Neuronal stem cell (in vitro differentiated cells): ENCODE data around the gene MUCL3.

Experiments
- DNase-seq: peaks from one replicate; pipeline ENCODE4 v3.0.0-alpha.2; 2013; ENCODE audit warnings: low spot score
- H2AFZ ChIP-seq: one replicate; pipeline ENCODE4 v1.6.1; 2013; ENCODE audit warnings: mild to moderate bottlenecking, low read length, inconsistent platforms
- H2AK5ac ChIP-seq: 2 replicates; pipeline ENCODE4 v1.6.1; 2013; ENCODE audit warnings: low read depth, mild to moderate bottlenecking, inconsistent platforms, low read length, moderate library complexity, mixed read lengths
- H2BK120ac ChIP-seq: 2 replicates; pipeline ENCODE4 v1.6.1; 2013; ENCODE audit warnings: low read depth, mild to moderate bottlenecking, inconsistent platforms, low read length, moderate library complexity, mixed read lengths
- H2BK12ac ChIP-seq: one replicate; pipeline ENCODE4 v1.6.1; 2013; ENCODE audit warnings: low read length, inconsistent platforms
- H2BK15ac ChIP-seq: 2 replicates; pipeline ENCODE4 v1.6.1; 2013; ENCODE audit warnings: mild to moderate bottlenecking, low read length, inconsistent platforms, mixed read lengths
- H2BK5ac ChIP-seq: one replicate; pipeline ENCODE4 v1.6.1; 2013; ENCODE audit warnings: inconsistent platforms, mild to moderate bottlenecking, low read length, moderate library complexity
- H3K14ac ChIP-seq: one replicate; pipeline ENCODE4 v1.6.1; 2013; ENCODE audit warnings: low read length, inconsistent platforms
- H3K18ac ChIP-seq: 2 replicates; pipeline ENCODE4 v1.6.1; 2013; ENCODE audit warnings: low read length, inconsistent platforms
- H3K23ac ChIP-seq: 2 replicates; pipeline ENCODE4 v1.6.1; 2013; ENCODE audit warnings: low read depth, mild to moderate bottlenecking, mixed read lengths, low read length, inconsistent platforms; ENCODE audit not compliant: poor library complexity
- H3K27ac ChIP-seq: replicated peaks from 3 replicates; pipeline ENCODE4 v1.5.1; 2013; ENCODE audit warnings: low read length, inconsistent platforms
- H3K27me3 ChIP-seq, 3 experiments: 2 replicates each; pipeline ENCODE4 v1.6.1; 2013; ENCODE audit warnings: low read length in 3 of 3, mild to moderate bottlenecking in 2 of 3, inconsistent platforms in 1 of 3, low read depth in 1 of 3, mixed read lengths in 1 of 3, moderate library complexity in 1 of 3; ENCODE audit not compliant: control insufficient read depth in 3 of 3, insufficient read depth in 3 of 3
- H3K36me3 ChIP-seq, 2 donors: replicated peaks in 1 of 2; 2 replicates each; pipeline ENCODE4 v1.6.1; 2013; ENCODE audit warnings: low read length in 2 of 2; ENCODE audit not compliant: control insufficient read depth in 2 of 2, insufficient read depth in 2 of 2
- H3K4ac ChIP-seq: 2 replicates; pipeline ENCODE4 v1.6.1; 2013; ENCODE audit warnings: inconsistent platforms, mild to moderate bottlenecking, low read length, moderate library complexity
- H3K4me1 ChIP-seq, 2 donors: 1 replicate in 1 of 2; 2 replicates in 1 of 2; pipeline ENCODE4 v1.6.1; 2013; ENCODE audit warnings: low read length in 2 of 2, low read depth in 1 of 2; ENCODE audit not compliant: control insufficient read depth in 2 of 2, insufficient read depth in 1 of 2
- H3K4me2 ChIP-seq: one replicate; pipeline ENCODE4 v1.6.1; 2013; ENCODE audit warnings: mild to moderate bottlenecking, low read length, inconsistent platforms; ENCODE audit not compliant: insufficient read depth, poor library complexity, severe bottlenecking
- H3K4me3 ChIP-seq, 2 donors: 2 replicates each; pipeline ENCODE4 v1.5.1; 2013; ENCODE audit warnings: low read length in 2 of 2, mild to moderate bottlenecking in 2 of 2, inconsistent platforms in 1 of 2, moderate library complexity in 1 of 2
- H3K79me1 ChIP-seq: one replicate; pipeline ENCODE4 v1.6.1; 2013; ENCODE audit warnings: low read depth, mild to moderate bottlenecking, inconsistent platforms, low read length, moderate library complexity
- H3K9ac ChIP-seq: one replicate; pipeline ENCODE4 v1.6.1; 2013; ENCODE audit warnings: mild to moderate bottlenecking, low read depth, low read length, inconsistent platforms; ENCODE audit not compliant: poor library complexity
- H3K9me3 ChIP-seq, 2 donors: replicated peaks in 1 of 2; 2 replicates each; pipeline versions ENCODE3 to v1.6.1; 2013; ENCODE audit warnings: low read length in 2 of 2, mild to moderate bottlenecking in 2 of 2, inconsistent platforms in 1 of 2, low read depth in 1 of 2, mixed read lengths in 1 of 2, moderate library complexity in 1 of 2; ENCODE audit not compliant: control insufficient read depth in 2 of 2, insufficient read depth in 1 of 2
- H4K8ac ChIP-seq: one replicate; pipeline ENCODE4 v1.6.1; 2013; ENCODE audit warnings: low read depth, mild to moderate bottlenecking, inconsistent platforms, low read length, moderate library complexity
- H4K91ac ChIP-seq: one replicate; pipeline ENCODE4 v1.6.1; 2013; ENCODE audit warnings: low read length, low read depth, mild to moderate bottlenecking, inconsistent platforms; ENCODE audit not compliant: poor library complexity
- WGBS, 2 donors: extraction: QIAGEN DNeasy Blood & Tissue Kit; methylation state at CpG; one replicate each; pipeline ENCODE4 v1.1.7; 2013; ENCODE audit warnings: missing lambda C conversion rate in 2 of 2, mixed read lengths in 1 of 2; ENCODE audit not compliant: insufficient read length in 2 of 2, insufficient replicate concordance in 1 of 2; ENCODE audit errors: extremely low coverage in 2 of 2; 5-methylcytosine and 5-hydroxymethylcytosine counted together

MUCL3 gene

DNA sequence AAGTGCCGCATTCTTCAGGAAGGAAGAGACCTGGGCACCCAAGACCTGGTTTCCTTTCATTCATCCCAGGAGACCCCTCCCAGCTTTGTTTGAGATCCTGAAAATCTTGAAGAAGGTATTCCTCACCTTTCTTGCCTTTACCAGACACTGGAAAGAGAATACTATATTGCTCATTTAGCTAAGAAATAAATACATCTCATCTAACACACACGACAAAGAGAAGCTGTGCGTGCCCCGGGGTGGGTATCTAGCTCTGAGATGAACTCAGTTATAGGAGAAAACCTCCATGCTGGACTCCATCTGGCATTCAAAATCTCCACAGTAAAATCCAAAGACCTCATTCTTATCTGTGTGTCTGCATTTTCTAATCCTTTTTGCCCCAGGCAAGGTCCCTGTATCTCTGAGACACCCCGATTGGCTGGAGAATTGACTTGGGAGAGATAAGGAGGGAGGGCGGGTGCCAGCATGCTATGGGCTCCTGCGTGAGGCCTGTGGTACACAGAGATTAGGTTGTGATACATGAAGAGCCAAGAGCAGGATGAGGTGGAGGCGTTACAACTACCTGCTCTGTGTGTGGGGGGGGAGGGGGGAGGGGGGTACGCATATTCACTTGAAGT, 47.5 kb downstream of the MUCL3 start:
- Histone ChIP-seq H3K27me3 (no peaks in the 10 kb centered on the region), H3K9ac (no peak overlapping the region), H3K14ac (no peak overlapping the region), H3K4me3 (no peak overlapping the region), H2BK15ac (no peak overlapping the region), H3K18ac (no peak overlapping the region), H3K36me3 (no peaks in the 10 kb centered on the region), H3K27ac (no peak overlapping the region), H2BK5ac (no peak overlapping the region), H3K23ac (no peak overlapping the region), H3K4ac (no peak overlapping the region), H2AFZ (no peak overlapping the region), H4K91ac (no peak overlapping the region), H2BK120ac (no peak overlapping the region), H2AK5ac (no peak overlapping the region), H3K4me2 (no peak overlapping the region), H2BK12ac (no peak overlapping the region), H4K8ac (no peak overlapping the region), H3K79me1 (no peaks in the 10 kb centered on the region), H3K4me1 (no peaks in the 10 kb centered on the region), H3K9me3 (no peaks in the 10 kb centered on the region)
- DNase-seq, result no peak
- WGBS, 2 donors, result no CpG with 5 or more reads among the region's 9 CpGs

- no peaks in the 10 kb centered on the region for H3K9me3 ChIP-seq
- no peak overlapping the region for H2BK5ac ChIP-seq
- H3K14ac ChIP-seq, result no peak overlapping the region
- no peak overlapping the region for H3K4ac ChIP-seq
- no peak overlapping the region for H3K9ac ChIP-seq
- H2BK120ac ChIP-seq, result no peak overlapping the region
- H2AFZ ChIP-seq, result no peak overlapping the region
- no peaks in the 10 kb centered on the region for H3K36me3 ChIP-seq
- no peak overlapping the region for H4K8ac ChIP-seq
- no peak overlapping the region for H3K18ac ChIP-seq
- no peak overlapping the region for H4K91ac ChIP-seq
- no peak overlapping the region for H3K4me3 ChIP-seq
- H2BK15ac ChIP-seq, result no peak overlapping the region
- H3K27me3 ChIP-seq, result no peaks in the 10 kb centered on the region
- no peak overlapping the region for H3K23ac ChIP-seq
- DNase-seq, result no peak
- WGBS, 2 donors, result no CpG with 5 or more reads among the region's 8 CpGs
- H2BK12ac ChIP-seq, result no peak overlapping the region
- no peak overlapping the region for H2AK5ac ChIP-seq
- H3K27ac ChIP-seq, result no peak overlapping the region
- no peak overlapping the region for H3K4me2 ChIP-seq
- H3K79me1 ChIP-seq, result no peaks in the 10 kb centered on the region
- no peaks in the 10 kb centered on the region for H3K4me1 ChIP-seq
Measured at GRCh38 chr6:30990422-30991086, 49.8 kb downstream of the MUCL3 start.

GRCh38 chr6:30991891-30992290, 51.1 kb downstream of the MUCL3 start:
- Histone ChIP-seq H4K8ac (no peak overlapping the region), H3K79me1 (no peaks in the 10 kb centered on the region), H3K18ac (no peak overlapping the region), H2BK120ac (no peak overlapping the region), H4K91ac (no peak overlapping the region), H2BK5ac (no peak overlapping the region), H3K4ac (no peak overlapping the region), H3K27me3 (no peaks in the 10 kb centered on the region), H2BK12ac (no peak overlapping the region), H3K36me3 (no peaks in the 10 kb centered on the region), H2AFZ (no peak overlapping the region), H3K23ac (no peak overlapping the region), H3K9me3 (no peaks in the 10 kb centered on the region), H3K4me3 (no peak overlapping the region), H2AK5ac (no peak overlapping the region), H3K4me2 (no peak overlapping the region), H3K27ac (no peak overlapping the region), H3K4me1 (no peaks in the 10 kb centered on the region), H3K9ac (no peak overlapping the region), H3K14ac (no peak overlapping the region), H2BK15ac (no peak overlapping the region)
- WGBS, 2 donors, result no CpG with 5 or more reads among the region's 2 CpGs
- no peak for DNase-seq

DNA sequence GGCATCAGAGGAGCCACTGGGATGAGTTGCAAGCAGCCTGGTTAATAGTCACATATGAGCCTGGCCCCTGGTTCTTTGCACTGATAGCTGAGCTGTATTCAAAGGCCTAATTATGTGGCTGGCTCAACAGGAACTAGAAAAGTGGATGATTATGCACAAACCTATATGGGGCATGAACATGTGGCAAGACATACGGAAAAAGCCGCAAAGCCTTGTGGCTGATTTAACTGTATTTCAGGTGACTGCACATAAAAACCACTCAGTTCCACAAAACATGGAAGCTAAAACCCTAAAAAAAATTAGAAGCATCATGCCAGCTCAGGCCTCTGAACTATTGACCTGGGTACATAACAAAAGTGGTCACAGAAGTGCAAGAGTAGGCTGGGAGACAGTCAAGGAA, 56.5 kb downstream of the MUCL3 start:
- Histone ChIP-seq H2AFZ (no peak overlapping the region), H3K9ac (no peak overlapping the region), H3K14ac (no peak overlapping the region), H3K4me2 (no peak overlapping the region), H3K27me3 (no peaks in the 10 kb centered on the region), H3K4ac (no peak overlapping the region), H3K27ac (no peak overlapping the region), H2BK15ac (no peak overlapping the region), H3K18ac (no peak overlapping the region), H4K91ac (no peak overlapping the region), H2AK5ac (no peak overlapping the region), H3K4me1 (no peaks in the 10 kb centered on the region), H2BK5ac (no peak overlapping the region), H2BK12ac (no peak overlapping the region), H3K79me1 (no peaks in the 10 kb centered on the region), H3K23ac (no peak overlapping the region), H3K4me3 (no peak overlapping the region), H3K36me3 (no peaks in the 10 kb centered on the region), H4K8ac (no peak overlapping the region), H3K9me3 (peaks cover 2 to 3% of the 10 kb centered on the region in 2 donors), H2BK120ac (no peak overlapping the region)
- no peak for DNase-seq
- WGBS, 2 donors, result no CpG with 5 or more reads among the region's 2 CpGs
